GM23248 (cell line): Measurements from ENCODE around the gene USF1.

Source experiments
- EZH2 ChIP-seq: fragments of 200-600 bp; sonication (generic); IDR thresholded peaks from 2 replicates; pipeline ENCODE4 v1.6.1; 2018; ENCODE audit warnings: antibody characterized with exemption, mild to moderate bottlenecking; ENCODE audit not compliant: insufficient read depth, poor library complexity, severe bottlenecking
- EZH2phosphoT487 ChIP-seq: fragments of 200-600 bp; sonication (generic); IDR thresholded peaks from 2 replicates; pipeline ENCODE4 v1.6.1; 2018; ENCODE audit warnings: antibody characterized with exemption, moderate library complexity, mild to moderate bottlenecking, low read depth; ENCODE audit not compliant: insufficient read depth

DNA sequence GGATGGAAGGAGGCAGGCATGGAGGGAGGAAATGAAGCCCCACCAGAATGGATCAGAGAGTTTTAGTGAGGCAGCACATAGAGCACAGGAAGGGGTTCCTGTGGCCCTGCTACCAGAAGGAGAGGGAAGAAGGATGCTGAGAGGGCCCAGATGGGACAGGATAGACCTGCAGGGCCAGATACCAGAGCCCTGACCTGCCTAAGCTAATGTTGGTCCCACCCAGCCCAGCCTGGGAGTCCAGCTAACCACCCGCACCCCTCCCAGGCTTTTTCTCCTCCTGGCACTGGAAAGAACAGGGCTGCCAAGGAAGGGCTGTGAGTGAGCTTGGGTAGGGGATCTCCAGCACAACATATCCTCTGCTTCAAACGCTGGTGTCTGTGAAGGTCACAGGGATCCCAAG is 36.7 kb upstream of the USF1 start:
- TF ChIP-seq EZH2 (no peak), EZH2phosphoT487 (no peak)
